ENCODE results near the gene TTC5.
"Not testable (repeated sequence)": the region's sequence is repeated elsewhere in the genome, so short reads cannot be mapped to it uniquely, and the experiment has no call there.

Gene TTC5

GRCh38 chr14:20295067-20295466 lies 10.7 kb downstream of the TTC5 start:
- Histone ChIP-seq H3K36me3 (ENCODE audit: insufficient read depth, low read length) (peaks cover 75% of the 10 kb centered on the region), H3K4me2 (ENCODE audit: low read length) (no peak overlapping the region), H3K9ac (ENCODE audit: low read length) (no peak overlapping the region)

GRCh38 chr14:20294636-20295035 lies 11.1 kb downstream of the TTC5 start:
- Histone ChIP-seq H3K9ac (ENCODE audit: low read length) (no peak overlapping the region), H3K36me3 (ENCODE audit: insufficient read depth, low read length) (peaks cover 80% of the 10 kb centered on the region), H3K27ac (ENCODE audit: low read depth, low read length, poor library complexity, severe bottlenecking) (no peak overlapping the region), H3K27me3 (ENCODE audit: insufficient read depth, low read length) (no peaks in the 10 kb centered on the region), H4K20me1 (ENCODE audit: insufficient read depth, low read length) (no peaks in the 10 kb centered on the region), H3K79me2 (ENCODE audit: insufficient read depth, low read length) (no peaks in the 10 kb centered on the region), H3K4me2 (ENCODE audit: low read length) (no peak overlapping the region), H3K4me1 (ENCODE audit: insufficient read depth, low read length, severe bottlenecking) (no peaks in the 10 kb centered on the region), H3K4me3 (ENCODE audit: low read depth, low read length, poor library complexity, severe bottlenecking) (no peak overlapping the region), H3K9me3 (ENCODE audit: low read length) (no peaks in the 10 kb centered on the region), H3F3A (ENCODE audit: insufficient read depth, low read length) (no peaks in the 10 kb centered on the region), H2AFZ (ENCODE audit: low read length) (no peak overlapping the region), H3K9me2 (ENCODE audit: low read depth, low read length) (no peaks in the 10 kb centered on the region)
- no peak for TF ChIP-seq EZH2 (IDR thresholded peaks at IDR 0.05; ENCODE audit: borderline replicate concordance, low read length)
- no peak for TF ChIP-seq CTCF (IDR thresholded peaks at IDR 0.05; ENCODE audit: low read length)

More at GRCh38 chr14:20295067-20295466, 10.7 kb downstream of the TTC5 start:
- Histone ChIP-seq H2AFZ (ENCODE audit: low read length) (no peak overlapping the region), H3K9me2 (ENCODE audit: low read depth, low read length) (no peaks in the 10 kb centered on the region), H3F3A (ENCODE audit: insufficient read depth, low read length) (no peaks in the 10 kb centered on the region), H3K27me3 (ENCODE audit: insufficient read depth, low read length) (no peaks in the 10 kb centered on the region), H3K9me3 (ENCODE audit: low read length) (no peaks in the 10 kb centered on the region), H3K4me3 (ENCODE audit: low read depth, low read length, poor library complexity, severe bottlenecking) (no peak overlapping the region), H3K4me1 (ENCODE audit: insufficient read depth, low read length, severe bottlenecking) (no peaks in the 10 kb centered on the region), H3K27ac (ENCODE audit: low read depth, low read length, poor library complexity, severe bottlenecking) (no peak overlapping the region), H3K79me2 (ENCODE audit: insufficient read depth, low read length) (no peaks in the 10 kb centered on the region), H4K20me1 (ENCODE audit: insufficient read depth, low read length) (no peaks in the 10 kb centered on the region)
- no peak for TF ChIP-seq CTCF (IDR thresholded peaks at IDR 0.05; ENCODE audit: low read length)
- TF ChIP-seq EZH2 (IDR thresholded peaks at IDR 0.05; ENCODE audit: borderline replicate concordance, low read length) = no peak

- not testable (repeated sequence) for H4K20me1 ChIP-seq (ENCODE audit: insufficient read depth, low read length); H2AFZ ChIP-seq (ENCODE audit: low read length); H3K9me2 ChIP-seq (ENCODE audit: low read depth, low read length); H3K27me3 ChIP-seq (ENCODE audit: insufficient read depth, low read length); H3K79me2 ChIP-seq (ENCODE audit: insufficient read depth, low read length); H3K4me3 ChIP-seq (ENCODE audit: low read depth, low read length, poor library complexity, severe bottlenecking); H3K9me3 ChIP-seq (ENCODE audit: low read length); H3F3A ChIP-seq (ENCODE audit: insufficient read depth, low read length); H3K4me1 ChIP-seq (ENCODE audit: insufficient read depth, low read length, severe bottlenecking); H3K27ac ChIP-seq (ENCODE audit: low read depth, low read length, poor library complexity, severe bottlenecking); H3K9ac ChIP-seq (ENCODE audit: low read length); H3K4me2 ChIP-seq (ENCODE audit: low read length)
- H3K36me3 ChIP-seq (ENCODE audit: insufficient read depth, low read length) = peaks cover 16% of the 10 kb centered on the region
Observed at GRCh38 chr14:20281998-20282397, 23.8 kb downstream of the TTC5 start.

GRCh38 chr14:20280265-20280664 lies 25.5 kb downstream of the TTC5 start:
- H3K4me1 ChIP-seq (ENCODE audit: insufficient read depth, low read length, severe bottlenecking); H3K27me3 ChIP-seq (ENCODE audit: insufficient read depth, low read length); H3K9ac ChIP-seq (ENCODE audit: low read length); H4K20me1 ChIP-seq (ENCODE audit: insufficient read depth, low read length); H3K9me2 ChIP-seq (ENCODE audit: low read depth, low read length); H3K4me3 ChIP-seq (ENCODE audit: low read depth, low read length, poor library complexity, severe bottlenecking); H3K79me2 ChIP-seq (ENCODE audit: insufficient read depth, low read length); H3K4me2 ChIP-seq (ENCODE audit: low read length); H3K27ac ChIP-seq (ENCODE audit: low read depth, low read length, poor library complexity, severe bottlenecking); H2AFZ ChIP-seq (ENCODE audit: low read length); H3K36me3 ChIP-seq (ENCODE audit: insufficient read depth, low read length); H3K9me3 ChIP-seq (ENCODE audit: low read length); H3F3A ChIP-seq (ENCODE audit: insufficient read depth, low read length): not testable (repeated sequence)

Measured in OCI-LY1 (cell line).